Right lobe of liver (tissue), 6 donors: ENCODE data around the gene GSDME. TPM values are rescaled to one million over a fixed set of nuclear protein-coding genes. Genes with fewer than 3 reads are reported as not detected.
A peak's percentile ranks its signal among the peaks of the same experiment; 100 is the strongest.

Source experiments
- ATAC-seq, 4 donors: fragments of 200-7000 bp; cut with Tn5 transposase; one replicate each; pipeline ENCODE4 v1.9.1; 2020; ENCODE audit warnings: mild to moderate bottlenecking in 4 of 4, moderate library complexity in 4 of 4
- DNase-seq, 3 donors: peaks; one replicate each; pipeline ENCODE4 v3.0.0-alpha.2; 2020
- H3K27ac ChIP-seq, 3 donors: fragments of 200-600 bp; one replicate each; pipeline ENCODE4 v1.8.0; 2022
- H3K27me3 ChIP-seq, 2 donors: fragments of 200-600 bp; one replicate each; pipeline ENCODE4 v1.8.0; 2022
- H3K36me3 ChIP-seq, 4 donors: fragments of 200-600 bp; sonication (generic) in 1 of 4; one replicate each; pipeline versions ENCODE4 v1.5.1 to v1.8.0; 2017 to 2022; ENCODE audit warnings: control low read depth in 1 of 4
- H3K4me1 ChIP-seq, 4 donors: fragments of 200-600 bp; sonication (generic) in 1 of 4; one replicate each; pipeline versions ENCODE4 v1.5.1 to v1.8.0; 2017 to 2022; ENCODE audit warnings: control low read depth in 1 of 4
- H3K4me3 ChIP-seq, 3 donors: fragments of 200-600 bp; one replicate each; pipeline ENCODE4 v1.8.0; 2022
- H3K9me3 ChIP-seq, 4 donors: fragments of 200-600 bp; sonication (generic) in 1 of 4; one replicate each; pipeline versions ENCODE4 v1.5.1 to v1.8.0; 2017 to 2022; ENCODE audit warnings: control low read depth in 1 of 4
- CTCF ChIP-seq, 4 donors: fragments of 200-600 bp in 3 of 4; fragments of 450-650 bp in 1 of 4; IDR thresholded peaks; one replicate each; pipeline versions ENCODE4 v1.5.1 to v1.8.0; 2016 to 2022; ENCODE audit warnings: antibody characterized with exemption in 4 of 4, mild to moderate bottlenecking in 2 of 4
- POLR2A ChIP-seq: fragments of 450-650 bp; IDR thresholded peaks from one replicate; pipeline ENCODE4 v1.6.1; 2017; ENCODE audit warnings: antibody characterized with exemption, mild to moderate bottlenecking
- WGBS: methylation state at CpG from one replicate; pipeline ENCODE4 v1.1.6; 2018; ENCODE audit warnings: low coverage, low lambda C conversion rate; ENCODE audit not compliant: insufficient coverage; ENCODE audit errors: missing lambda C conversion rate; 5-methylcytosine and 5-hydroxymethylcytosine counted together
- intact Hi-C, 2 donors: fragments of 100-400 bp; cut with DNase I; formaldehyde crosslinking; loops; one replicate each; pipeline versions ENCODE4 v1.11.2 to v1.14.1; 2022
- total RNA-seq, 6 experiments: library from RNA; depleted of rRNA in 2 of 6; stranded (reverse); fragments of >200 nt in 2 of 6; fragmentation: NEBNext Ultra II Directional in 3 of 6; extraction: Animal tissue kit (Norgen Biotek cat#: 25700) in 3 of 6; gene quantifications; one replicate each; pipeline versions ENCODE4 v1.1.0 to v1.2.4, GENCODE V29; 2016 to 2023
- donor health status: DM: no; HTN: yes; CAD: no.
- donor health status: DM: no; HTN: no; CAD: no.
- donor health status: DM: no; HTN: no; CAD: no.
- donor health status: DM: no; HTN: yes; CAD: no.
- donor health status: DM: no; HTN: yes; CAD: no.

The GSDME gene
- total RNA-seq, 6 experiments from 2014 or later: 3.1 to 10.2 (median 5.8) TPM

- Histone ChIP-seq H3K9me3 (no peaks in the 10 kb centered on the region), H3K27me3 (no peaks in the 10 kb centered on the region), H3K27ac (no peak overlapping the region), H3K4me3 (no peak overlapping the region), H3K36me3 (no peaks in the 10 kb centered on the region), H3K4me1 (peaks cover 0 to 6% (median 0%) of the 10 kb centered on the region in 4 donors)
- intact Hi-C loops: no loop called here
- ATAC-seq (no peak), DNase-seq (no peak)
- WGBS: 94% methylated on average over 2 of the region's 7 CpGs
- TF ChIP-seq CTCF (IDR thresholded peaks at IDR 0.05) (no peak), POLR2A (no peak)
Observed at GRCh38 chr7:24762771-24763170, 5.5 kb upstream of the GSDME start.

DNA sequence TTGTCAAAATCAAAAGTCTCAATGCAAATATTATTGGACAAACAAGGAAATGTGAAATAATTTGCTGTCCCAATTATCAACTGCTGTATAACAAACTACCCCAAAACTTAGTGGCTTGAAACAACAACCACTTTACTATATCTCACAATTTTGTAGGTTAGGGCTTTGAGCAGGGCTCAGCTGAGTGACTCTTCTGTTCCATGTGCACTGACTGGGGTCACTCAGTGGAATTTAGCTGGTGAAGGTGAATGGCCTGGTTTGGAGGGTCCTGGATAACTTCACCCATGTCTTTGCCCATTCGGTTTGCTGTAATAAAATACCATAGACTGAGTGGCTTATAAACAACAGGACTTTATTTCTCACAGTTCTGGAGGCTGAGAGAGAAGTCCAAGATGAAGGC is 3.7 kb upstream of the GSDME start:
- WGBS: 85% methylated on average over 1 of the region's 1 CpG
- Histone ChIP-seq H3K9me3 (no peaks in the 10 kb centered on the region), H3K36me3 (no peaks in the 10 kb centered on the region), H3K27me3 (no peaks in the 10 kb centered on the region), H3K4me3 (no peak overlapping the region), H3K4me1 (peaks cover 0 to 6% (median 0%) of the 10 kb centered on the region in 4 donors), H3K27ac (no peak overlapping the region)
- intact Hi-C loops: no loop called here
- TF ChIP-seq POLR2A (no peak), CTCF (IDR thresholded peaks at IDR 0.05) (no peak)
- DNase-seq (no peak), ATAC-seq (no peak)

DNA sequence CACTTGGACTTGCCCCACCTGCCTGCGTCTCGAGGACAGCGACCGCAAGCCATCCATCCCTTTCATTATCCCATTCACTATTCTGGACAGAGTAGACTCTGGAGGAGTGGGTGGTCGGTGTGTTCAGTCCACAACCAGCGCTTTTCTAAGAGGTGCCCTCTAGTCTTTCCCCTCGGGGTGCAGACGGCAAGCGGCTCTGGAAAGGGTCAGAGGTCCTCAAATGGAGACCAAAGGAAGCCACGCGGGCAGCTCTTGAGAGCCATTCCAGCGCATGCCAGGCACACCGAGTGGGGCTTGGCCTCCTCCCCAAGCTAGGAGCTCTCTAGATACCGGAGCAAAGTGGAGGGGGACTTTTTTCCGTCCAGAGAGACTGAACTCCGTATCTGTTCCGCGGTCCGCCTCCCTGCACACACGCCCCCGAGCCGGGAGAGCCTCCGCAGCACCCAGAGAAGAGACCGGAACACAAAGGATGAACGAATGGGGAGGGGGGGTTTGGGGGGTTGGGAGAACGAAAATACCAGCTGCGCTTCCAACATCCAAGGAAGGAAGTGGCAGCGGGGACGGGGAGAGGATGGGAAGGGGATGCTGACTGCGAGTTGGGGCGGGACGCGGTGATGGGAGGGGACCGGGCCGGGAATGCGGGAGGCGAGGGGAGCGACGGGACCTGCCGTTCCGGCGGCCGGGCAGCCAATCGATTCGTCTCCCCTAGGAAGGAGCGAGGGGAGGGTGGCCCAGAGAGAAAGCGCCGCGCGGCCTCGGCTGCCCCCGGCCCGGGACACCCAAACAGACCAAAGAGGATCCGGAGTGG is 515 bp downstream of the GSDME start:
- intact Hi-C loops: no loop called here
- Histone ChIP-seq H3K4me1 (peaks cover 0 to 6% (median 0%) of the 10 kb centered on the region in 4 donors), H3K27ac (peak overlapping the region in 1 of 3 donors; percentile 73), H3K27me3 (no peaks in the 10 kb centered on the region), H3K36me3 (no peaks in the 10 kb centered on the region), H3K4me3 (peak overlapping the region; percentile 79 to 86 (median 84)), H3K9me3 (no peaks in the 10 kb centered on the region)
- WGBS: 19% methylated on average over 21 of the region's 54 CpGs
- DNase-seq (peak in 1 of 3 donors; percentile 64), ATAC-seq (peak; percentile 42 to 68 (median 48))
- TF ChIP-seq CTCF (IDR thresholded peaks at IDR 0.05): no peak
- TF ChIP-seq POLR2A: no peak

GRCh38 chr7:24755541-24756407 is 1.5 kb downstream of the GSDME start:
- no peak overlapping the region for H3K4me3 ChIP-seq
- no peak overlapping the region for H3K27ac ChIP-seq

More at GRCh38 chr7:24755541-24756407, 1.5 kb downstream of the GSDME start:
- H3K36me3 ChIP-seq: no peaks in the 10 kb centered on the region
- TF ChIP-seq CTCF (IDR thresholded peaks at IDR 0.05) (no peak), POLR2A (no peak)
- DNase-seq (no peak), ATAC-seq (no peak)
- WGBS: 75% methylated on average over 11 of the region's 12 CpGs
- H3K4me1 ChIP-seq: peaks cover 0 to 6% (median 0%) of the 10 kb centered on the region in 4 donors
- intact Hi-C loops: no loop called here
- H3K27me3 ChIP-seq: no peaks in the 10 kb centered on the region
- no peaks in the 10 kb centered on the region for H3K9me3 ChIP-seq
